HepG2 (cell line): ENCODE results near the gene PRDX2. TPM values are rescaled to one million over a fixed set of nuclear protein-coding genes. Genes with fewer than 3 reads are reported as not detected.

Source experiments
- ATAC-seq: fragments of 200-7000 bp; cut with Tn5 transposase; 3 replicates; pipeline ENCODE4 v1.9.1; 2020; ENCODE audit warnings: mild to moderate bottlenecking, moderate library complexity
- BruUV-seq: library from RNA; stranded (reverse); fragments of 400-500 nt; replicated peaks from 2 replicates; lab custom pipeline; 2021; lab: Mats Ljungman, UMichigan
- CTCF ChIA-PET: fragments of 300-600 bp; formaldehyde crosslinking; extraction: SDS; loops from one replicate; lab custom pipeline; 2021; ENCODE audit warnings: low total read pairs, inconsistent platforms, low intra/inter-chr PET ratio; lab: Yijun Ruan, JAX
- POLR2A ChIA-PET: fragments of 350-600 bp; sonication (Branson Sonifier 250); formaldehyde crosslinking; loops from one replicate; lab custom pipeline; 2020; ENCODE audit warnings: antibody characterized with exemption, inconsistent platforms; lab: Yijun Ruan, JAX
- DNase-seq: peaks from one replicate; pipeline ENCODE4 v3.0.0-alpha.2; 2015; ENCODE audit warnings: low spot score
- FAIRE-seq: peaks from 3 replicates; lab custom pipeline; 2011; peaks lifted over from hg19 to GRCh38; lab: Jason Lieb, UNC
- H2AFZ ChIP-seq: one replicate; pipeline ENCODE4 v1.6.1; 2011; ENCODE audit warnings: low read length, inconsistent platforms
- H3K27ac ChIP-seq: fragments of 300-600 bp; 3 replicates; pipeline ENCODE4 v1.8.0; 2011; ENCODE audit warnings: mixed run types, mild to moderate bottlenecking, mixed read lengths, low read length, inconsistent platforms; ENCODE audit not compliant: insufficient read depth; ENCODE audit errors: extremely low read length
- H3K27me3 ChIP-seq, 2 experiments: fragments of 200-600 bp in 1 of 2; 2 replicates in 1 of 2; 3 replicates in 1 of 2; pipeline versions ENCODE4 v1.6.0 to v1.8.0; 2011; ENCODE audit warnings: low read length in 2 of 2, mild to moderate bottlenecking in 2 of 2, moderate library complexity in 2 of 2, inconsistent platforms in 1 of 2; ENCODE audit not compliant: insufficient read depth in 2 of 2, control insufficient read depth in 1 of 2
- H3K36me3 ChIP-seq, 2 experiments: fragments of 200-600 bp in 1 of 2; replicated peaks in 1 of 2; 2 replicates in 1 of 2; 3 replicates in 1 of 2; pipeline versions ENCODE4 v1.5.1 to v1.8.0; 2011; ENCODE audit warnings: low read length in 2 of 2, inconsistent platforms in 1 of 2; ENCODE audit not compliant: insufficient read depth in 2 of 2, control insufficient read depth in 1 of 2
- H3K4me1 ChIP-seq: 2 replicates; pipeline ENCODE4 v1.5.1; 2012; ENCODE audit warnings: low read length, inconsistent platforms; ENCODE audit not compliant: insufficient read depth
- H3K4me2 ChIP-seq: 2 replicates; pipeline ENCODE4 v1.6.0; 2011; ENCODE audit warnings: low read depth, low read length, inconsistent platforms
- H3K4me3 ChIP-seq, 3 experiments: fragments of 200-600 bp in 1 of 3; sonication (generic), shearing (Covaris generic) in 1 of 3; replicated peaks in 1 of 3; 2 replicates each; pipeline ENCODE4 v1.5.1; 2011 to 2016; ENCODE audit warnings: low read length in 3 of 3, inconsistent platforms in 2 of 3, low read depth in 2 of 3, mild to moderate bottlenecking in 2 of 3, control low read depth in 1 of 3, mixed read lengths in 1 of 3; ENCODE audit not compliant: insufficient read depth in 1 of 3
- H3K79me2 ChIP-seq: one replicate; pipeline ENCODE4 v1.6.1; 2011; ENCODE audit warnings: low read length, inconsistent platforms; ENCODE audit not compliant: insufficient read depth
- H3K9ac ChIP-seq: 2 replicates; pipeline ENCODE4 v1.6.0; 2011; ENCODE audit warnings: mild to moderate bottlenecking, low read depth, low read length, inconsistent platforms; ENCODE audit not compliant: insufficient read depth
- H3K9me3 ChIP-seq: 2 replicates; pipeline ENCODE4 v1.5.1; 2012; ENCODE audit warnings: mild to moderate bottlenecking, low read length
- H4K20me1 ChIP-seq: 2 replicates; pipeline ENCODE4 v1.6.0; 2011; ENCODE audit warnings: inconsistent platforms, mild to moderate bottlenecking, low read length, moderate library complexity; ENCODE audit not compliant: insufficient read depth
- FIP1L1 ChIP-seq: fragments of 200-400 bp; formaldehyde crosslinking; IDR thresholded peaks from 2 replicates; pipeline ENCODE4 v1.6.1; 2018; ENCODE audit warnings: low read depth, mild to moderate bottlenecking, low read length, moderate library complexity, borderline replicate concordance; ENCODE audit not compliant: insufficient read depth
- MNT ChIP-seq: fragments of 450-650 bp; IDR thresholded peaks from 2 replicates; pipeline ENCODE4 v1.6.1; 2016
- PITX1 ChIP-seq: sonication (generic); formaldehyde crosslinking; IDR thresholded peaks from 2 replicates; pipeline ENCODE4 v1.5.1; 2020; ENCODE audit warnings: mild to moderate bottlenecking, missing genetic modification reagents
- SMYD3 ChIP-seq: sonication (generic); formaldehyde crosslinking; IDR thresholded peaks from 2 replicates; pipeline ENCODE4 v1.8.1; 2023; ENCODE audit warnings: mild to moderate bottlenecking, missing genetic modification reagents
- ZFP41 ChIP-seq: sonication (generic); formaldehyde crosslinking; IDR thresholded peaks from 2 replicates; pipeline ENCODE4 v1.4.0; 2020; ENCODE audit warnings: mild to moderate bottlenecking, missing genetic modification reagents, borderline replicate concordance
- ZNF614 ChIP-seq: IDR thresholded peaks from 2 replicates; pipeline ENCODE4 v1.6.1; 2018; ENCODE audit warnings: missing biosample characterization, missing genetic modification reagents, inconsistent platforms, borderline replicate concordance
- ZNF747 ChIP-seq: sonication (generic); formaldehyde crosslinking; IDR thresholded peaks from 2 replicates; pipeline ENCODE4 v1.8.1; 2023; ENCODE audit warnings: missing genetic modification reagents, mild to moderate bottlenecking, borderline replicate concordance
- ZNF775 ChIP-seq: sonication (generic); formaldehyde crosslinking; IDR thresholded peaks from 2 replicates; pipeline ENCODE4 v1.4.0; 2020; ENCODE audit warnings: missing genetic modification reagents, mild to moderate bottlenecking, moderate library complexity, borderline replicate concordance
- ZNF839 ChIP-seq: sonication (generic); formaldehyde crosslinking; IDR thresholded peaks from 2 replicates; pipeline ENCODE4 v1.4.0; 2020; ENCODE audit warnings: missing genetic modification reagents, mild to moderate bottlenecking, borderline replicate concordance
- WGBS: methylation state at CpG from one replicate; pipeline ENCODE4 v1.1.6; 2017; ENCODE audit warnings: low lambda C conversion rate; 5-methylcytosine and 5-hydroxymethylcytosine counted together
- in situ Hi-C: cut with HindIII; loops from 2 replicates; pipeline ENCODE4 v1.10.0; 2017; ENCODE audit warnings: low pct_unique_long_range_greater_than_20kb; ENCODE audit not compliant: extremely low pct_ligation_motif_present
- intact Hi-C: fragments of 100-400 bp; cut with micrococcal nuclease; formaldehyde crosslinking; loops from one replicate; pipeline ENCODE4 v1.10.0; 2022; ENCODE audit not compliant: unreplicated experiment
- polyA plus RNA-seq, 8 experiments: library from polyadenylated mRNA; depleted of rRNA in 3 of 8; stranded (reverse) in 7 of 8; unstranded in 1 of 8; fragments of >200 nt; fragmentation: Illumina TruSeq in 4 of 8; extraction: Trizol in 4 of 8; gene quantifications; 2 replicates each; pipeline versions ENCODE4 v1.2.1 to v1.2.3, GENCODE V29; 2011 to 2016; ENCODE audit warnings: low read depth in 4 of 8, missing spikeins in 1 of 8, mixed read lengths in 1 of 8; ENCODE audit not compliant: insufficient read depth in 1 of 8
- total RNA-seq, 5 experiments: library from RNA; depleted of rRNA; stranded (reverse); fragments of >200 nt; fragmentation: Illumina TruSeq; extraction: Trizol; gene quantifications; 2 replicates each; pipeline ENCODE4 v1.2.3, GENCODE V29; 2016; ENCODE audit warnings: low read depth in 1 of 5

PRDX2 gene
- total and polyA plus RNA-seq, 2 of the 13 experiments (the other 11 are each of a cell fraction or from before 2014, with no cell fraction given): 218 to 381 TPM

- WGBS: 96% methylated on average over 5 of the region's 11 CpGs
- H3K4me2 ChIP-seq: no peak overlapping the region
- intact Hi-C loops: no loop called here
- H3K9me3 ChIP-seq: no peaks in the 10 kb centered on the region
- no peaks in the 10 kb centered on the region; a peak in 1 of 5 replicates for H3K27me3 ChIP-seq
- ATAC-seq (no peak), DNase-seq (no peak)
- peaks cover 11% of the 10 kb centered on the region for H3K4me1 ChIP-seq
- no TSS peak for BruUV-seq
- CTCF ChIA-PET: no interaction called here
- TF ChIP-seq ZNF747 (CRISPR knock-in tag) (no peak), FIP1L1 (no peak), ZFP41 (CRISPR knock-in tag) (no peak), ZNF839 (no peak), ZNF775 (CRISPR knock-in tag) (no peak), ZNF614 (CRISPR knock-in tag) (no peak), PITX1 (CRISPR knock-in tag) (no peak)
- TF ChIP-seq, all 625 proteins: peak for 0
- no peak overlapping the region for H3K4me3 ChIP-seq
- H3K79me2 ChIP-seq: no peaks in the 10 kb centered on the region
- no peak overlapping the region for H3K27ac ChIP-seq
- no peaks in the 10 kb centered on the region for H3K36me3 ChIP-seq
- POLR2A ChIA-PET: no interaction called here
- H3K9ac ChIP-seq: no peak overlapping the region
- no peak overlapping the region for H2AFZ ChIP-seq
- no peak for FAIRE-seq
- in situ Hi-C loops: no loop called here
- H4K20me1 ChIP-seq: no peaks in the 10 kb centered on the region
Observed at GRCh38 chr19:12843328-12843727, 41.7 kb upstream of the PRDX2 start.

GRCh38 chr19:12842511-12842910 lies 40.9 kb upstream of the PRDX2 start:
- Histone ChIP-seq H3K4me2 (no peak overlapping the region), H3K4me3 (no peak overlapping the region), H2AFZ (no peak overlapping the region), H3K79me2 (no peaks in the 10 kb centered on the region), H3K27me3 (no peaks in the 10 kb centered on the region; a peak in 1 of 5 replicates), H3K27ac (no peak overlapping the region), H4K20me1 (no peaks in the 10 kb centered on the region), H3K4me1 (peaks cover 13% of the 10 kb centered on the region), H3K36me3 (no peaks in the 10 kb centered on the region), H3K9ac (no peak overlapping the region), H3K9me3 (no peaks in the 10 kb centered on the region)
- WGBS: 88% methylated on average over 18 of the region's 18 CpGs
- BruUV-seq: no TSS peak
- DNase-seq (no peak), FAIRE-seq (no peak), ATAC-seq (no peak)
- intact Hi-C loops (no loop called here), in situ Hi-C loops (no loop called here)
- ChIA-PET CTCF (no interaction called here), POLR2A (no interaction called here)
- TF ChIP-seq MNT (peak; percentile 50), SMYD3 (CRISPR knock-in tag) (no peak)
